BE2C (cell line): ENCODE results near the gene SORBS1.

Source experiments
- DNase-seq: peaks from one replicate; pipeline ENCODE4 v3.0.0-alpha.2; 2020
- H3K27me3 ChIP-seq: fragments of 250-450 bp; sonication (Bioruptor Pico); 2 replicates; pipeline ENCODE4 v1.5.1; 2020; ENCODE audit warnings: mild to moderate bottlenecking
- H3K36me3 ChIP-seq: fragments of 250-450 bp; sonication (Bioruptor Pico); 2 replicates; pipeline ENCODE4 v1.5.1; 2020; ENCODE audit warnings: mild to moderate bottlenecking
- H3K4me1 ChIP-seq: fragments of 250-450 bp; sonication (Bioruptor Pico); 2 replicates; pipeline ENCODE4 v1.5.1; 2020
- H3K4me3 ChIP-seq: 2 replicates; pipeline ENCODE4 v1.5.1; 2011; ENCODE audit warnings: low read depth, low read length
- H3K9me3 ChIP-seq: fragments of 250-450 bp; sonication (Bioruptor Pico); 2 replicates; pipeline ENCODE4 v1.5.1; 2020
- TF ChIP-seq, protein P1 (sequence below): IDR thresholded peaks from 2 replicates; pipeline ENCODE4 v1.5.1; 2012; ENCODE audit warnings: mild to moderate bottlenecking, low read depth, low read length

The SORBS1 gene

DNA sequence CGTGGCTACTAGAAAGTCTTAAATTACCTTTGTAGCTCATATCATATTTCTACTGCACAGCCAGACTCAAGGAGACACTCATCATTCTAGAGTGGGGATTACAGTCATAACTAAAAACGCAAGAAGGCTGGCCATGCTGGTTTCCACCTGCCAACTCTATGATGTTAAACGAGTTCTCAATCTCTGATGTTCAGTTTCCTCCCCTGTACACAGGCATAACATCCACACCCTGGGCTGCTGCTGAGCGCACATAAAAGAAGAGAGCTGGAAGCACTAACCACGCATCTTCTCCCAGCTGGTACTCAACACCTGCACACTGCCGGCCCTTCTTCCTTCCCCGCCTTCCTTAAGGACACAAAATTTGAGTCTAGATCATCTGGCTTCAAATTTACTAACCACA lies 60.5 kb downstream of the SORBS1 start:
- Histone ChIP-seq H3K4me3 (no peak overlapping the region), H3K4me1 (no peaks in the 10 kb centered on the region), H3K9me3 (no peaks in the 10 kb centered on the region), H3K27me3 (no peaks in the 10 kb centered on the region), H3K36me3 (no peaks in the 10 kb centered on the region)
- no peak for DNase-seq
- TF ChIP-seq, protein P1, sequence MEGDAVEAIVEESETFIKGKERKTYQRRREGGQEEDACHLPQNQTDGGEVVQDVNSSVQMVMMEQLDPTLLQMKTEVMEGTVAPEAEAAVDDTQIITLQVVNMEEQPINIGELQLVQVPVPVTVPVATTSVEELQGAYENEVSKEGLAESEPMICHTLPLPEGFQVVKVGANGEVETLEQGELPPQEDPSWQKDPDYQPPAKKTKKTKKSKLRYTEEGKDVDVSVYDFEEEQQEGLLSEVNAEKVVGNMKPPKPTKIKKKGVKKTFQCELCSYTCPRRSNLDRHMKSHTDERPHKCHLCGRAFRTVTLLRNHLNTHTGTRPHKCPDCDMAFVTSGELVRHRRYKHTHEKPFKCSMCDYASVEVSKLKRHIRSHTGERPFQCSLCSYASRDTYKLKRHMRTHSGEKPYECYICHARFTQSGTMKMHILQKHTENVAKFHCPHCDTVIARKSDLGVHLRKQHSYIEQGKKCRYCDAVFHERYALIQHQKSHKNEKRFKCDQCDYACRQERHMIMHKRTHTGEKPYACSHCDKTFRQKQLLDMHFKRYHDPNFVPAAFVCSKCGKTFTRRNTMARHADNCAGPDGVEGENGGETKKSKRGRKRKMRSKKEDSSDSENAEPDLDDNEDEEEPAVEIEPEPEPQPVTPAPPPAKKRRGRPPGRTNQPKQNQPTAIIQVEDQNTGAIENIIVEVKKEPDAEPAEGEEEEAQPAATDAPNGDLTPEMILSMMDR: no peak

DNA sequence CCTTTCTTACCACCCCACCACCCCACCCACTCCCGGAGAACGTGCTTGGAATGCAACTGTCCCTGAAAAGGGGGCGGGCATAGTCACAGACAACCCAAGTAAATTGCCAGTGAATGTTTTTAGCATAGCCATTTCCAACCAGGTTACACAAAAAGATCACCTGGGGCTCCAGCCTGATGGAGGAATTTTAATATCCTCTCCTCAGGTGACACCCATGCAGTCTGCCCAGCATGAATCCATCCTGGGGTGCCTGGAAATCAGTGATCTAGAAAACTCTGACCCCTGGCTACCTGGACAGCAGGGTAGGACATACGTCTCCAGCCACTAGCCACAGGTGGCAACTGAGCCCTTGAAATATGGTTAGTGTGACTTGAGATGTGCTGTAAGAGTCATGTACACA lies 61.1 kb downstream of the SORBS1 start:
- Histone ChIP-seq H3K4me3 (no peak overlapping the region), H3K4me1 (no peaks in the 10 kb centered on the region), H3K36me3 (no peaks in the 10 kb centered on the region), H3K9me3 (no peaks in the 10 kb centered on the region), H3K27me3 (no peaks in the 10 kb centered on the region)
- TF ChIP-seq, protein P1: no peak
- DNase-seq: no peak

DNA sequence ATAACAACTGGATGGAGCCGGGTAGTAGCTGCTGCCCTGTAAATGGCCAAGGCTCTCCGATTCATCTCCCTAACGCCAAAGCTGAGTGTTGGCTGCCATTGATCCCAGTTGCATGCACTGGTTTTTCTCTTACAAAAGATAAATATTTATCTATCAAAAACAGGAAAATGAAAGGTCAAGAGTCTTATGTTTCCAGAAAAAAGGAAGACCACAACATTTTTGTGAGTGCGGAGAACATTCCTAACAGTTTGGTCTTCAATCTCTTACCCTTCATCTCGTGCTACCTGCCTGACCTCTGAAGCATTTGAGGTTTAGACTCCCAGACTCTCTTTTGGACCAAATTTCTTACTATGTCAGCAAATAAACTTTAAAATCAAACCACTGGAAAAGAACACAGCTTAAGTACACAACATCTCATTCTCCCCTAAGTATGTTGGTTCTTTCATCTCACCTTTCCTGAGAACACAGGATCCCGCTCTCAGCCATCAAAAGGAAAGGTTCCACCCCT lies 61.6 kb downstream of the SORBS1 start:
- Histone ChIP-seq H3K4me1 (no peaks in the 10 kb centered on the region), H3K27me3 (no peaks in the 10 kb centered on the region), H3K36me3 (no peaks in the 10 kb centered on the region), H3K9me3 (no peaks in the 10 kb centered on the region), H3K4me3 (no peak overlapping the region)
- no peak for DNase-seq
- TF ChIP-seq, protein P1: no peak

DNA sequence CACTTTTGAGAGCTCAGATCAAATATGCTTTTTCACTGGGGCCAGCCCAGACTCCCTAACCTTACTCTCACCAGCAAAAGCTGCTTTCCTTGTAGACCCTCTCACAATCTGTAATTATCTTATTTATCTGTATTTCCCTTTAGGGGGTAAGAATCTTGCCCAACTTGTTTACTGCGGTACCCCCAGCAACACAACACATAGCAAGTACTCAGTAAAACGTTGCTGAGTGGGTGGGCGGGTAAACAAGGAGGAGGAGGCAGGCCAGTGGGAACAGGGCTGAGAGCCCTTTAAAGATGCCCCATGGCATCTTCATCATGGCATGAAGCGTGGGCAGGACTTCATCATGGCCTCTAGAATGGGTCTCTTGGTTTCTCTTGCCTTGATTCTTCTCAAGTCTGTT lies 64.2 kb downstream of the SORBS1 start:
- no peaks in the 10 kb centered on the region for H3K9me3 ChIP-seq
- no peak for DNase-seq
- no peaks in the 10 kb centered on the region for H3K27me3 ChIP-seq
- no peaks in the 10 kb centered on the region for H3K36me3 ChIP-seq
- H3K4me3 ChIP-seq: no peak overlapping the region
- TF ChIP-seq, protein P1: no peak
- no peaks in the 10 kb centered on the region for H3K4me1 ChIP-seq

DNA sequence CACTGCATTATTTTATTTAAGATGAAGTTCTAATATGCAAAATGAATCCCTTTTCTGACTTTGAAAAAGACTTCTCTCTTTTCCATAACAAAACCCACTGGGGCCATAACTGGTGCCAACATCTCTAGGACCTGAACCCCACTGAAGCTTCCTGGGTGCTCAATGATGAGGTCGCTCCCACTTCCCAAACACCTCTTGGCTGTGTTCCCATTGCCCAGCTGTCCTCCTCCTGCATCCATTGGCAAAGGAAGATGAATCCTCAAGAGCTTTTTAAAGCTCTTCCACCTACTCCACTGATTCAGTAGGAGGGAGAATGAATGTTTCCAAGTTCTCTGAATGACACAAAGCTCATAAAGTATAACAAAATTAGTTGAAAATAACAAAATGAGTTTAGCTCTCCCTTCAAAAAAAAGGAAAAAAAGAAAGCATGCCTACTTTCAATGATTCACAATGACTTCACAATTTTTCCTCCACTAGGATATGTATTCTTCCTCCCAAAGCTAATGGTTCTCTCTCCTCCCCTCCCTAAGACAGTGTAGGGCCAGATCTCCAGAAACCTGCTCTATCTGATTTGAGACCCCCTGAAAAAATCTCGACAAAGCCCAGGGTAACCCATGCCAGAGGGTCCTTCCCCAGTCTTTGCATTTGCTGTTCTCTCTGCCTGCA lies 64.8 kb downstream of the SORBS1 start:
- no peaks in the 10 kb centered on the region for H3K27me3 ChIP-seq
- H3K4me3 ChIP-seq: no peak overlapping the region
- H3K4me1 ChIP-seq: no peaks in the 10 kb centered on the region
- DNase-seq: no peak
- TF ChIP-seq, protein P1: no peak
- no peaks in the 10 kb centered on the region for H3K9me3 ChIP-seq
- H3K36me3 ChIP-seq: no peaks in the 10 kb centered on the region

DNA sequence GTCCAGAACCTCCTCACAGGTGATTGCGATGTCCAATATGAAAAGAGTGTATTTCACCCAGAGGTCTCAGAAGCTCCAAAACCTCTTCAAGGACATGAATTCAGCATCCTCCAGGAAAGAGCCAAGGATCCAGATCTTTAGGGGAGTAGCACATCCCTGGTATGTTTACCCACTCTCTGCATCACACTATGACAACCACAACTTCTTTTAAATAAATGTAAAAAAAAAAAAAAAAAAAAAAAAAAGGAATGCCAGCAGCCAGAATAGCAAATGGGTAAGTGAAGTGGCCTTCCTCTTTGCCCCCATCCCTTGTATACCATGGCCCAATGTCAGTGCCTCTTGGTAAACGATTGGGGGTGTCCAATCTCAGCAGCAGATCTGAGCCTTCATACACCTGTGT lies 67.3 kb downstream of the SORBS1 start:
- no peaks in the 10 kb centered on the region for H3K9me3 ChIP-seq
- H3K36me3 ChIP-seq: no peaks in the 10 kb centered on the region
- DNase-seq: no peak
- no peaks in the 10 kb centered on the region for H3K27me3 ChIP-seq
- TF ChIP-seq, protein P1: no peak
- H3K4me1 ChIP-seq: no peaks in the 10 kb centered on the region
- no peak overlapping the region for H3K4me3 ChIP-seq
